Testis (tissue), 2 donors: Measurements from ENCODE around the gene DRC1.

Experiments
- CTCF ChIP-seq, 3 experiments: fragments of 450-650 bp in 2 of 3; fragments of 200-600 bp in 1 of 3; sonication (generic) in 1 of 3; IDR thresholded peaks; one replicate each; pipeline ENCODE4 v1.5.1; 2016 to 2019; ENCODE audit warnings: antibody characterized with exemption in 3 of 3, mild to moderate bottlenecking in 2 of 3, moderate library complexity in 1 of 3
- POLR2A ChIP-seq: fragments of 450-650 bp; IDR thresholded peaks from one replicate; pipeline ENCODE4 v1.6.1; 2017; ENCODE audit warnings: antibody characterized with exemption, mild to moderate bottlenecking, moderate library complexity

DNA sequence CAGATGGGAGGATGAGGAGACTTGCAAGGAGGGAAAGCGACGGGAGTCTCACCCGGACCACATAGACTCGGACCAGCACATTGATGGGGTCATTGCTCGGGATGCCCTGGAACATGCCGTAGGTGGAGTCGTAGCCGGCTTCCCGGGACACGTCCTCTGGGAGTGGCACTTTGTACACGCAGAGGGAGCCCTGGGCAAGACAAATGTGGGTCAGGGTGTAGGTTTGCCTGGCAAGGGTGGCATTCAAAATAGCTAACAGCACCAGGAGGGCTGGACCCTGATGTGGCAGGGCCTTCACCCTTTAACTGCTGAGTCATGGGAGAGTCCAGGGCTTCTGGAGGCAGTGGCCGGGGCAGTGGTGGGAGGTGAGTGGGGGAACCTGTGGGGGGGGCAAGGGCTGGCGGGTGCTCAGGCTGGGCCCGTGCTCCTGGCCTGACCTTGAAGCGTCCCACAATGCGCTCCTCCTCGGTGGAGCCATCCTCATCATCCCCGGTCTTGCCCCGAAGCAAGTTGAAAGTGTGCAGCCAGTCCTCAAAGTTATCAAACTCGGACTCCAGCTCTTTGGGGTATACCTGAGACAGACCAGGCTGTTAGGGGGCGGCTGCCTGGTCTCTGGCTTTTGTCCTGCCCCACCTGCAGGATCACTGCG, 65.1 kb downstream of the DRC1 start:
- no peak for TF ChIP-seq CTCF (IDR thresholded peaks at IDR 0.05)
- no peak for TF ChIP-seq POLR2A
